G401 (cell line): ENCODE data around the gene CCDC78. TPM values are rescaled to one million over a fixed set of nuclear protein-coding genes. Genes with fewer than 3 reads are reported as not detected.
A peak's percentile ranks its signal among the peaks of the same experiment; 100 is the strongest.

Experiments
- DNase-seq: peaks from one replicate; pipeline ENCODE4 v3.0.0-alpha.2; 2015; ENCODE audit warnings: low spot score
- in situ Hi-C: cut with HindIII; loops from 2 replicates; pipeline ENCODE4 v1.10.0; 2016; ENCODE audit warnings: low sequenced_read_pairs, mixed read lengths
- total RNA-seq: library from RNA; depleted of rRNA; stranded (reverse); fragments of >200 nt; shearing (Covaris generic); gene quantifications from 2 replicates; pipeline ENCODE4 v1.2.3, GENCODE V29; 2014

Gene CCDC78
- total RNA-seq, 1 experiment from 2014 or later, result 26.4 TPM

- in situ Hi-C loops, result no loop called here
- DNase-seq, result no peak
These were observed 36.9 kb downstream of the CCDC78 start for GRCh38 chr16:689175-689897.

DNA sequence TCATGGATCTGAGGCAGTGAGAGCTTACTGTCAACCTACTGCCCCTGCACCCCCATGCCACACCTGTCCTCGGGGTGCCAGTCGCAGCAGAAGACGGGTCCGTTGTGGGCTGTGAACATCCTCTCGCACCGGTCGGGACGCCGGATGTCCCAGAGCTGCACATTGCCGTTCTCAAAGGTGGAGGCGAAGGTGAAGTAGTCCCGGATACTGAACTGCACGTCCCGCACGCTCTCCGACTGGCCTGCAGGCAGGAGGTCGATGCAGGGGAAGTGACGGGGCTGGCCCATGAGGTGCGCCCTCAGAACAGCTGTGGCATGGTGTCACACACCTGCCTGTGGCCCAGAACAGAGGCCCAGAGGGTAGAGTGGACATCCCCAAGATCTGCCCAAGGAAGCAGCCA is 38.7 kb downstream of the CCDC78 start:
- in situ Hi-C loops, result no loop called here
- DNase-seq, result no peak

DNA sequence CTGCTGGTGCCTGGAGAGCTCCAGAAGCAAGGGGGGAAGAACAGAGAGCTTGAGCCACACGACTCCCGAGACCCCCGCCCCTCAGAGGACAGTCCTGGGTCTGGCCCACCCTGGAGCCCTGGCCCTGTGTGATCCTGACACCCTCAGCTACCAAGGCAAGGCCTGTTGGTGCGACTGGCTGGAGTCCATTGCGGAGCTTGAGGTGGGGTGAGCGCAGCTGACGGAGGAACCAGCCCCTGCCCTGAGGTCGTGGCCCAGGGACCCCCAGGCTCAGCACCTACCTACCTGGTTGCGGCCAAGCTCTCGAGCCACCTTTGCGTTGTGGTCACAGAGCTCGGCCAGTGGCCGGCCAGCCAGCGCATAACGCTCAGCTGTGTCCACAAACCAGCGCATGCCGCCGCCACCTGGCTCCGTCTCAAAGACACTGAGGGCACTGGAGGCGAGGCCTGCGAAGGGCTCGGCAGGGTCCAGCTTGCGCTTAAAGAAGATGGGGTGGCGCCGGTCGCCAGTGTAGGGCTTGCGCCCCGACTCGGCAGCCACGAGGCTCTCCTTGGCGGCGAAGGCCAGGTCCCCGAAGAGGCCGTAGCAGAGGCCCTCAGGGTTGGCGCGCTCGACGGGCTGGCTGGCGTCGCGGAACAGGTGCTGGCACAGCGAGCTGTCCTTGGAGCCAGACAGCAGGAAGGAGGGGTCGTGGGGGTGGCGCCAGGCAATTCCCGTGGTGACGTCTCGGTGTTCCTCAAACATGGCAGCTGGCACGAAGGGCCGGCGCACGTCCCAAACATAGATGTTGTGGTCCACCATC is 39.6 kb downstream of the CCDC78 start:
- in situ Hi-C loops, result no loop called here
- DNase-seq, result no peak

GRCh38 chr16:685967-686366 is 40.3 kb downstream of the CCDC78 start:
- in situ Hi-C loops, result no loop called here

GRCh38 chr16:684961-685696 is 41.1 kb downstream of the CCDC78 start:
- in situ Hi-C loops, result no loop called here
- no peak for DNase-seq

More at GRCh38 chr16:685967-686366, 40.3 kb downstream of the CCDC78 start:
- peak; percentile 55 for DNase-seq

- in situ Hi-C loops, result no loop called here
- DNase-seq, result peak; percentile 91
These were observed 42.0 kb downstream of the CCDC78 start, which contains the start of gene JMJD8 for GRCh38 chr16:684071-684794. Gene JMJD8, minus strand, starts transcription at chr16:684334. Its CDS starts 15 bp downstream, at chr16:684319.

DNA sequence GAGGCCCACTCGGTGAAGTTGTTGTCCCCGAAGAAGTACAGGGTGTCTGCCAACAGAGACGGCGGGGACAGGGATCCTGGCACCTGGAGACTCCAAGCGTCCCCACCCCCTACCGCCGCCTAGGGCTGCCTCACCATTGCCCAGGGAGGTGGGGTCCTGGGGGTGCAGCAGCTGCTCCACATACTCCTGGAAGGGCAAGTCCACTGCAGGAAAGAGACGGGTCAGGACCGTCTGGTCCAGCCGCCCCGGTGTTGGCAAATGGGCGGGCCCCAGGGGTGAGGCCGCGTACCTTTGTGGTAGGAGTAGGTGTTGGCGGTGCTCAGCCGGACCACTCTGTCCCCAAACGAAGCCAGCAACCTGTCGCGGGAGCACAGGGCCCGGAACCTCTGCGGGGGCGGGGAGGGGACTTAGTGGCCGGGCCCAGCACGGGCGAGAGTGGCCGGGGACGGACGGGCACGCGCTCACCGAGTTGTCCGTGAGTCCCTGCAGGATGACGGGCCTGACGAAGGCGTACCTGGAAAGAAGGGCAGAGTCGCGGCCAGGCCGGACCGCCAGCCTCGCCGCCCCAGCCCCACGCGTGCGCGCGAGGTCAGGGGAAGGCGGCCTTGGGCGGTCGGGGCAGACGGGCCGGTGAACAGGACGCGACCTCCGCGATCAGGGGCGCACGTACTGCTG is 42.7 kb downstream of the CCDC78 start:
- in situ Hi-C loops, result no loop called here
- DNase-seq, result no peak

GRCh38 chr16:682493-683395 is 43.5 kb downstream of the CCDC78 start:
- in situ Hi-C loops, result no loop called here

GRCh38 chr16:681746-682427 is 44.4 kb downstream of the CCDC78 start:
- DNase-seq, result no peak
- in situ Hi-C loops, result no loop called here

More at GRCh38 chr16:682493-683395, 43.5 kb downstream of the CCDC78 start:
- DNase-seq, result no peak

- in situ Hi-C loops, result no loop called here
- peak; percentile 53 for DNase-seq
These were observed 45.1 kb downstream of the CCDC78 start for GRCh38 chr16:680967-681745.

GRCh38 chr16:680625-680945 is 45.7 kb downstream of the CCDC78 start:
- no peak for DNase-seq
- in situ Hi-C loops, result no loop called here

DNA sequence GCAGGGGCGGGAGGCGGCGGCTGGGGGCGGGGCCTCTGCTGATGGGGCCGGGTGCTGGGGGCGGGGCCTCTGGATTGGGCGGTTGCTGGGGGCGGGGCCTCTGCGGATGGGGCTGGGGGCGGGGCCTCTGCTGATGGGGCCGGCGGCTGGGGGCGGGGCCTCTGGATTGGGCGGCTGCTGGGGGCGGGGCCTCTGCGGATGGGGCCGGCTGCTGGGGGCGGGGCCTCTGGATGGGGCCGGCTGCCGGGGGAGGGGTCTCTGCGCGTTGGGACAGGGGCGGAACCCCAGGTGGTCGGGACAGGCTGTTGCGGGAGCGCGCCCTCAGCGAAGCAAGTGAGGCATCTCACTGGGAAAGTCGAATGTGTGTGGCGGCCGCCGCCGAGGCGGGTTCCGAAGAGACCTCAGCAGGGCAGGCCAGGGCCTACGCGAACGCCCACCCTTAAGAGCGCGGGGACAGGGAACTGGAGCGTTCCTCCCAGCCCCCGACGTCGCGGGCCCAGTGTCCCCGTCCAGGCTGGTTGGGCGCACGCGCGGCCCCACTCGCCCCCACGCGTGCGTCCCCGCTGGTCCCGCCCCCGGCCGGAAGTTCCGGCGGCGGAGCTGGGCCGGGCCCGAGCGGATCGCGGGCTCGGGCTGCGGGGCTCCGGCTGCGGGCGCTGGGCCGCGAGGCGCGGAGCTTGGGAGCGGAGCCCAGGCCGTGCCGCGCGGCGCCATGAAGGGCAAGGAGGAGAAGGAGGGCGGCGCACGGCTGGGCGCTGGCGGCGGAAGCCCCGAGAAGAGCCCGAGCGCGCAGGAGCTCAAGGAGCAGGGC is 46.2 kb downstream of the CCDC78 start, which contains the start of gene STUB1:
Gene STUB1, plus strand, starts transcription at position 597 of the 811 bp plus-strand sequence. Its CDS starts 116 bp downstream, at position 713.
- in situ Hi-C loops, result no loop called here
- peak; percentile 75 for DNase-seq

- DNase-seq, result peak; percentile 76
- in situ Hi-C loops, result no loop called here
These were observed 47.1 kb downstream of the CCDC78 start for GRCh38 chr16:678858-679813.

DNA sequence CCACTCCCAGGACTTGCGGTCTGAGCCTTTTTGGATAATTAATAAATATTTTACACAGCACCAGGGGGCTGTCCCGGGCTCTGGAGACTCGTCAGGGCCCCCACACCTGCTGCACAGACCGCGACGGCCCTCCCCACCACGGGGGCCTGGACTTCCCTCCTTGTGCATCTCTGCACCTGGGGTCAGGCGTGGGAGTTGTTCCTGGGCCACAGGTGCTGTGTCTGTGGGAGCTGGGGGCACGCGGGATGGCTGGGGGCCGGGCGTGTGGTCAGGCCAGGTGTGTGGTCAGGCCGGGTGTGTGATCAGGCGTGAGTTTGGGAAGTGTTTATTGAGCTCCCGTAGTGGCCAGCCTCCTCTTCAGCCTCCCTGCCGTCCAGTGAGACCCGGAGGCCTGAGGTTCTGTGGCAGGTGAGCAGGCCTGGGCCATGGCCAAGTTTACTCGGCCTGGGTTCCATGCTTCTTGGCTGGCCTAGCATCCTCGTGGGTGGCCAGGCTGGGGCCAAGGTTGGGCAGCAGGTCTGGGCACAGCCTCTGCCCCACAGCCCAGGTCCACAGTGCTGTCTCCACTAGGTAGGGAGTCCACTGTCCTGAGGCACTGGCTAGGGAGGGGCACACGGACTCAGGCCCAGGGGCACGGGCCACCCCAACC is 47.9 kb downstream of the CCDC78 start:
- in situ Hi-C loops, result no loop called here

More for the DNA sequence above, 47.9 kb downstream of the CCDC78 start:
- peak; percentile 78 for DNase-seq
